HG02588 (cell line): ENCODE results near the gene C1orf116.

ENCODE experiments used
- ATAC-seq: cut with Tn5 transposase; IDR thresholded peaks from one replicate; pipeline ENCODE4 v1.9.1; 2021; ENCODE audit warnings: mild to moderate bottlenecking, moderate library complexity; ENCODE audit not compliant: unreplicated experiment

C1orf116 gene

GRCh38 chr1:207032528-207033017 lies at the start of gene C1orf116:
Gene C1orf116 (minus strand): TSS chr1:207032756. CDS start chr1:207027598, 5,158 bp downstream.
- ATAC-seq = no peak

GRCh38 chr1:207081806-207082205 lies 49.2 kb upstream of the C1orf116 start:
- no peak for ATAC-seq

GRCh38 chr1:207081088-207081487 lies 48.5 kb upstream of the C1orf116 start:
- no peak for ATAC-seq

GRCh38 chr1:207079706-207080241 lies 47.2 kb upstream of the C1orf116 start:
- ATAC-seq = no peak

GRCh38 chr1:207078578-207079132 lies 46.1 kb upstream of the C1orf116 start:
- no peak for ATAC-seq

DNA sequence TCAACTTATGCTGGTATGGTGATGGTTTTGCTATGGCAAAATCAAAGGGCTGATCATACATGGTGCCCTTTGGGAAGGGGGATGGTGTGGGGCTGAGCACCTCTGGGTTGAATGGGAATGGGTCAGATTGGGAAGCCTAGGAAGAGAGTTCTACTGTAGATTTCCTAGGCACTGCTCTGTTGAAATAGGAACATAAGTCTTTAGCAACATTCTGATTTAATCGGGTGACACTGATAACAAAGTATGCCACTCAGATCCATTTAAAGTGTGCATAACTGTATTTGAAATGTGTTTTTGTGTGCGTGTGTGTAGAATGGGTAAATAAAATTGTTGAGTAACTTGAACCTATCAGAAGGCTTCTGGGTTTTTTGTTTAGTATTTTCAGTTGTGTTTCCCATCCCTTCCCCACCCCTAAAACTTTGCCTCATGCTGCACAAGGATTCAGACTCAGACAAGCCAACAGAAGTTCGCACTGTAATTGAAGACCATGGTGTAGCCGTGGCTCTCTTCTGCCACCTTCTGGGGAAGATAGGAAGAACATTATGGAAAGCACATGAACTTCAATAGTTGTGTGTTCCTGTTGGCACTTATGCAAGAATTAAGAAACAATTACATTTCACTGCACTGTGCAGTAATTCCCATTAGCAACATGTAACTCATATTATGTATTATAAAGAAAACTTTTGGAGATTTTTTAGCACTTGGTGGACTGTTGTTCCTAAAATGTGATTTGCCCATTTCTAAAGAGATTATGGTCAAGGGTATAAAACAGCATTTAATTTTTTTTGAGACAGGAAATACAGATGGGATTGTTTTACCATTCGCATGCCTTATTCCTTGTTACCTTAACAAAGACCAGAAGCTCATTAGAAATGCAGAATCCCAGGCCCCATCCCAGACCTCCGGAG lies 45.2 kb upstream of the C1orf116 start:
- no peak for ATAC-seq

- ATAC-seq = no peak
Observed at GRCh38 chr1:207077012-207077411, 44.5 kb upstream of the C1orf116 start.

- ATAC-seq = no peak
Observed at GRCh38 chr1:207076181-207076955, 43.8 kb upstream of the C1orf116 start.

DNA sequence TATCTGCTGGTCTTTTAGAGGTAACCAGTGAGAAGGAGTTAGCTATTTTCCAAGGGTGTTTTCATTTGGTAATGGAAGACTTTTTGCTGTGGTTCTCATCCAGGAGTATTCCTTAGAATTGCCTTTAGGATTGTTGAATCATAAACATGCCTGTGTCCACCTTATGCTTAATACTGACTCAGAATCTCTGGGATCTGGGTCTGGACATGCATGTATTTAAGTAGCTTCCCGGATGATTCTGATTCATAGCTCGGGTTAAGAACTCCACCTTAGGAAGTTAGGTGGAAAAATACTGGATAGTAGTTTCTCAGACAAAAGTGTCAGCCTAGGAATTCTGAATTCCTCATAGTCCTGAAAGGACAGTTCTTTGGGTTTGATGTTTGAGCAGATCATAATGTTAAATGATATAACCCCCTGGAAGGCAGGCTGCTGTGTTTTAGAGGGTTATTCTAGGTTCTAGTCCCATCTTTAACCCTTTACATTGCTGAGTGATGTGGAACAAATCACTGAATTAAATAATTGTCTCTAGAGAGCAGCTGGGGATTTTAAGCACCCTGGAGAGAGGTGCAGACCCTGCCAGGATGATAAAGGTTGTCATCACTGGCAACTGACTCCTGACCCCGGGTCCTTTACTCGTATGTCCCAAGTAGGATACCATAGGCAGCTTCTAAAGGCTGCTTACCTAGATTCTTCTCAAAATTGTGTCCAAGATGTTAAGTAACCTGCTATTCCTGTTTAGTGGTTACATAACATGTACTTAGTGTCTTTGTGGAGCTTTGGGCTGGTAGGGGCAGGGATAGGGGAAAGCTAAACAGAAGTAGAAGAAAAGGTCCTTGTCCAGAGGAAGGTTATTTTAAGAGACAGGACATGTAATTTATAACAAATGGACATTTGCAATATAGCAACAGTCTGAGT lies 41.6 kb upstream of the C1orf116 start:
- ATAC-seq = no peak

GRCh38 chr1:207072233-207072632 lies 39.7 kb upstream of the C1orf116 start:
- ATAC-seq = no peak

DNA sequence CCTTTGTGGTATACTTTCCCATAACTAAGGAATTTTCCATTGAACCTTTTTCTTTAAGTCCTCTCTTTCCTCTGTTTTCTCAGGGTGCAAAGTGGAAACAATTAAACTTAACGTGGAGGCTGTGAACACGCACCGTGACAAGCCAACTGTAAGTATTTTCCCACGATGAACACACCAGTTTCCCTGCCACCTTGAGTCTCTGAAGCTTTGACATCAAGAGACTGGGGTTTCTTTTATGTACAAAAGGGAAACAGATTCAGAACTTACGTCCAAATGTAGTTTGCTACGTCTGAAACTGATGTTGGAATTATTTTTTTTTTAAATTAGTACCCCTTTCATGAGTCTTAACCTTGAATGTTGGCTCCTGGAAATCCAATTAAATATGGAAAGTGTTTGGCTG lies 38.9 kb upstream of the C1orf116 start:
- no peak for ATAC-seq

- ATAC-seq = no peak
Observed at GRCh38 chr1:207070811-207071210, 38.3 kb upstream of the C1orf116 start.

DNA sequence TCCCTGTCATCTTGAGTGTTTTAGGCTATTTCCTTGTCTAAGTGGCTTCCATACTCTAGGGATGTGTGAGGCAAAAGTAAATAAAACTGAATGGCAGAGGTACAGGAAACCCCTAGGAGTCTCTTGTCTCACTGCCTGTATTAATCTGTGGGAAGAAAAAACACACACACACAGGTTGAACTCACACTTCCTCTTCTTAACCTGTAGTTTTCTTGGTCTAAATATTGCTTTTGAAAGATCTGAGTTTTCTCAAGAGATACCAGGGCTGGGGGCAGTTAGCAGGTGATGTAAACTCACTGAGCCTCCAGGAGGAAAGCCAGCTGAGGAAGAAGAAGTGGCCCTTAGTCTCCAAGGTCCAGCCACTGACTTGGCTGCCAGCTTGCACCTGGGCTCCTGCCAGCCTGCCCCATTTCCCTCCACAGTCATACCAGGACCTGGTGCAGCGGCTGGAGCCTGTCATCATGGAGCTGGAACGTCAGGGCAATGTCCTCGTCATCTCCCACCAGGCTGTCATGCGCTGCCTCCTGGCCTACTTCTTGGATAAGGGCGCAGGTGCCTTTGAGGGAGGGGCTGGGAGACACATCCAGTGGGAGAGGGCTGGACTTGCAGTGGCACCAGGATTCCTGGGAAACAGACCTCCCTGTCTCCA lies 37.4 kb upstream of the C1orf116 start:
- peak; percentile 62 for ATAC-seq

GRCh38 chr1:207069061-207069460 lies 36.5 kb upstream of the C1orf116 start:
- ATAC-seq = no peak

DNA sequence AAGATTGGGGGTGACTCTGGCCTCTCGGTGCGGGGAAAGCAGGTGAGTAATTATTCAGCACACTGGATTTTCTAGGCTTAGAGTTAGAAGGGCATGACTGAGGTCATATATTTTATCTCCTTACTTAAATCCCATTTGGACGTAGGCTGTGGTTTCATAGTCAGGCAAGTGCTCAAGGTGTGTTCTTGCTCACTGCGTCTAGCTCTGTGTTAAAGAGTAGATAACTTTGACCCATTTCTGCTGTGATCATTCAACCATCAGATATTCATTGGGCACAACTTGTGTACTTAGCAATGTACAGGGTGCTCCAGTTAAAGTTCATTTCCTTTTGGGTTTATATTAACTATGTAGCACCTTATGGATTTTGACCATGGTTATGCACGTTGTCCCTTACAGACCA lies 35.1 kb upstream of the C1orf116 start:
- no peak for ATAC-seq

DNA sequence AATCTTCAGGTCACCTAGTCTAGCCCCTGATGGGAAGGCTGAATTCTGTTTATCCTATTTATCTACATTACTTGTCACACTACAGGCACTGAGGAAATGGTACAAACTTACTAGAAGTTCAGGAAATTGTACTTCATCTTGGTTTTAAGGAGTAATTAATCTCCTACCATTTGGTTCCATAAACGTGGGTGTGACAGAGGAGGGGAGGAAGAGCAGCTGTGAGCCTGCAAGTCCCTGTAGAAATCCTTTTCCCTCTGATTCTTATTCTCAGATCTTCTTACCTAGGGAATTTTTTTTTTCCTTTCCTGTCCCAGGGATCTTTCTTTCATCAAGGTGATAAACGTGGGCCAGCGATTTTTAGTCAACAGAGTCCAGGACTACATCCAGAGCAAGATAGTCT lies 34.6 kb upstream of the C1orf116 start:
- no peak for ATAC-seq

GRCh38 chr1:207064561-207064960 lies 32.0 kb upstream of the C1orf116 start:
- ATAC-seq = no peak

- ATAC-seq = no peak
Observed at GRCh38 chr1:207063014-207063413, 30.5 kb upstream of the C1orf116 start.

DNA sequence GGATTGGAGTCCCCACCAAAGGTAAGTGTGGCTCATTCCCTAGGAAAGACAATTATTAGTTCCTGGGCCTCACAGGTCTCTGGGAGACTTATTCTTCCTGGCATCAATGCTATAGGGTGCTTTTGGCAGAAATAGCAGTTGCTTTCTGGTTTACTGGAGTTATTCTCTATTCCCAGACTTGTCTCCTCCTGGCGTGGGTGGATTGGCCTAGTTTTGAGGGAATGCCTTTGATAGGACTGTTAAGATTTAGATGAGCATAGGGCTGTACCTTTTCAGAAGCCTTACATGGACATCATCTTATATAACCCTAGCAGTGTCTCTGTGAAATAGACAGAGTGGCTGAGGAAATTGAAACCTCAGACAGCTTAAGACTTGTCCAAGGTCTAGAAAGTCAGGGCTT lies 29.5 kb upstream of the C1orf116 start:
- ATAC-seq = no peak

- no peak for ATAC-seq
Observed at GRCh38 chr1:207060596-207060995, 28.0 kb upstream of the C1orf116 start.
